Measurements from ENCODE around the gene ATP6V0D1.

Gene ATP6V0D1

DNA sequence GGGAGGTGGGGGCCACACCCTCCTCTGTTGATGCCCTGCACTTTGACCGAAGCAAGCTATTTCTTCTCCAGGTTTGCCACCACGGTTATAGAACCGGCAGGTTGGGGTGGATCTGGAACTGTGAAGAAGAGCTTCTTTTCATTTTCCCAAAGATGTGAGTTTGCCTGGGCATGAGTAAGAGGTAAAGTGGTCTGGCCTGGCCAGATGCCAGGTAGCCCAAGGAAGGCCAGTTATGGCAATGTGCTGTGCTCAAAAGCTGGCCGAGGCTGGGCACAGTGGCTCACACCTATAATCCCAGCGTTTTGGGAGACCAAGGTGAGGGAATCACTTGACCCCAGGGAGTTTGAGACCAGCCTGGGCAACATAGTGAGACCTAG lies 18.7 kb downstream of the ATP6V0D1 start:
- no peak for DNase-seq

DNA sequence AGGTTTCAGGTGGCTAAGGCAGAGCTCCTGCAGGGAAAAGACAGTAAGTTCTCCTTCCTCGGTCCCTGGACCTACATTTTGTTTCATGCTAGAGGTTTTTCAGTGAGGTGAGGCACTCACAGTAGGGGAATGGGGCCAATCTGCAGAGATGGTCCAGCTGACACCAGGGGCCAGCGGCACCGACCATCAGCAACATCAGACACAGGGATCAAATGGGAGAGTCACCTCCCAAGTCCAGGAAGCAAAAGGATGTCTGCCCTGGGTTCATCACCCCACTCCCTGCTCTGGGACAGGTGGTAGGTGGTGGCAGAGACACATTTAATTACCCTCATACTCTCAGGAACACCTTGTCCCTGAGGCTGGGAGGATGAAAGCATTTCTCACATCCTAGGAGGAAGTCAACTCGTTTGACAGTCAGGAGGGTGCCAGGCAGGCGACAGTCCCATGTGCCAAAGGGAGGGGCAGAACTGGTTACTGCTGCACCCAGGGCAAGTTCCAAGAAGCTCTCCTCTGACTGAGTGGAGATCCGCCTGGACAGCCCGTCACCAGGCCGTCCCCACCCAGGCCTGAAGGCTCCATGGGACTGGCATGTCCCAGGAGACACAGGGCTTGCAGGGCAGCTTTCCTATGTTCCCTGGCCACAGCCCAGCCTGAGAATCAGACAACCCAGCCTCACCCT lies 19.2 kb downstream of the ATP6V0D1 start:
- DNase-seq = no peak

DNA sequence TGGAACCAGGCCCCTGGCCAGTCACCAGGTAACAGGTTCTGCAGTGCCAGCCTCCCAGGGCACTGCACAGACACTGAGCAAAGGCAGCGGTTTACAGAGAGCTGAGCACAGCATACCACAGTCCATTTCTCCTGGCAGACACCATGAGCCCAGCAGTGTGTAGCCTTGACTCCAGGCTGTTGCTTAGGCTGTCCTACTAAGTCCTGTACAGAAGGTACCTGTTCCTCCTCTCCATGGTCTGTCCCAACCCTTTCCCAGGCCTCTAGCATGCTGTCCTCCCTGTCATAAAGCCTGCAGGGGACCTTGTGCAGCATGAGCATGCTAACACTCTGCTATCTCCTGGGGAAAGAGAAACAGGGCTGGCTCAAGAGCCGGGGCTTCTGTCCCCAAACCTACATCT lies 20.0 kb downstream of the ATP6V0D1 start:
- no peak for DNase-seq

DNA sequence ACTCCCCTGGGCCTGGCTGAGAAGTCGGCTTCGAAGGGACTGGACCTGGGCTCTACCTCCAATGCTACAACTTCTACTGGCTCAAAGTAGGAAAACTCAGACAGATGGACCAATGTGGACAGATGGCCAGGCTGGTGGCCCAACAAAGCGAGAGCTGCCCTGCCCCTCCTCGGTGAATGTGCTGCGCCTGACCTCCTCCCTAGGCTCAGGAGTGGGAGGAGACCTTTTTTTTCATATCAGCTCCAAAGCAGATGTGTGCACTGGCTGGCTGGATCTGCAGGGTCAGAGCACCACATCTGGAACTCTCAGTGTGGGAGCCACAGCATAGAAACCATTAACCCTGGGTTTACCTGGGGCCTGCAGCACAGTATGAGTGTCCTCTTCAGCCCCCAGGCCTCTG lies 20.8 kb downstream of the ATP6V0D1 start:
- no peak for DNase-seq

DNA sequence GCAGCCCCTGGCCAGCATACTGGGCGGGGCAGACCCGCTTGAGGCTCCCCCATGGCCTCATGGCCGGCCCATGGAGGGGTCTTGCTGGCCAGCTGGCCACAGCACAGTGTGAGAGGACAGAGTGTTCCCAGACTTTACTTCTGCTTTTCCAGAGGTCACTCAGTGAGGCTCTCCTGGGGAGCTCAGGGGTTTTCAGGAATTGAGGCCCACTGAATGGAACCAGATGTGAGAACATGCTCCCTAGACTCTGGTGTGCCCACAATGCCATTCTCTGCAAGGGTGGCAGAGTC lies 21.2 kb downstream of the ATP6V0D1 start:
- DNase-seq = no peak

DNA sequence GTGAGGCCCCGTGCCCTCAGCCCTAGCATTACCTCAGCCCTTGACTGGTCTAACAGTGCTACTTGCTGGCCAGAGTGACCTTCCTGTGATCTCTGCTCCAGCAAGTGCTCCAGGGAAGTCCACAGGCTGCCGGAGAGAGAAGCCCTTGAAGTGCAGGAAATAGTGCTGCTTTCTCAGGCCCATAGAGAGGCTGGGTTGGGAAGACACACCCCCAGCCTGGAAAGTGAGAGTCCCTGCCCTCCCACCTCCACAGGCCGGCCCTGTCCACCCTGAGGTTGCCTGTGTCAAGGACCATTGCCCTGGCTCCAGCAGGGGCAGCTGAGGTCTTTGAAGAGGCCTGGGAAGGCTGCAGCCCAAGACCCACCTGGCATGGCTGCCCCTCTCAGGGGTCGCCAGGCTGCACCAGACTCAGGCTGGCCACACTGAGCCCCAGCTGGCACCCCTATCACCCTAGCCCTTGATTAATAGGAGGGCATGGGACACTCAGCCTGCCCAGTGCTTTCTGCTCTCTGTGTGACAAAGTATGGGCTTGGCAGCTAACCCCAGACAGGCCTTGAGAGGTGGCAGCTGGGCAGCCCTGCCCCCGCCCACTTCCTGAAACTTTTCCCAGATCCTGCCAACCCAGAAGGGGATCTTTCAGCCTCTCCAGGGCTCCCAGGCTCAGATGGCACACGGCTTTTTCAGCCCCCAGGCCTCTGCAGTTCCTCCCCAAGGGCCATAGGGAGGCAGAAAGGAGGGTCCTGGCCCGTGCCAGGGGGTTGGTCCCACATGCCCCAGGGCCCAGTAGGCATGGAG lies 21.7 kb downstream of the ATP6V0D1 start:
- DNase-seq = no peak

DNA sequence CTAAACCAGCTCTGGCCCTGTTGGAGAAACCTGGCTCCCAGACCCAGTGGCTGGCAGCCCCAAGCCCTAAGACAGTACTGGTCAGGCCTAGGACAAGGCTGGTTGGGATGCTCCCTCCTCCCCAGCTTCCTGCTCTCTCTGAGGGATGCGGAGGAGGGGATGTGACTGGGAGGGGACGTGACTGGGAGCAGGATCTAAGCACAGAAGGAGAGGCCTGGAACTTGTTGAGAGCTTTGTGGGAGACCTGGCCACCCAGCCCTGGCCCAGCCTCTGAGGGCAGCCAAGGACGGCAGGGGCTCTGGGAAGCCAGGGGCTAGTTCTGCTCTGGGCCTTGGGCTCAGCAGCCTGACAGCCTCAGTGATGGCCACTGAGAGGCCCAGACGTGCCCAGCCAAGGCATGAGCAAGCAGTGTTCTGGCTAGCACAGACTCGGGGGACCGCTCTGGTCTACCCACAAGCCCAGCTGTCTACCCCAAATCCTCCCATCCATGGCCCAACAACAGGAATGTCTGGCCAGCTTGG lies 22.8 kb downstream of the ATP6V0D1 start:
- no peak for DNase-seq

DNA sequence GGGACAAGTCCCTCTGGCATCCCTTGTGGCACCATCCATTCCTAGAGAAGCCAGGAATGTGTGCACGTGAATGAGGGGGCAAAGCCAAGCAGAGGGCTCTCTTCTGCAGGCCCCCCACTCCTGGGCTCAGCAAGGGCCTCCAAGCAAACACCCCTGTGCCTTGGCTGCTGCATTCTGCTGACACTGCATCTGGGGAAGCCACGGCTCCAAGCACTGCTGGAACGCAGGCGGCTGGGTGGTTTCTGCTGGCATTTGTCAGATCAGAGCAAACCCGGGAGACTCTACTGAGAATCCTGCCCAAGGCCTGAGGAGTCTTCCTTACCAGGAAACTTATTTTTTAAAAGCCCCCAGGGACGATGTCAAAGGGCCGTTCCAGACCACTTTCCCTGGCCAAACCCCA lies 23.3 kb downstream of the ATP6V0D1 start:
- DNase-seq = no peak

DNA sequence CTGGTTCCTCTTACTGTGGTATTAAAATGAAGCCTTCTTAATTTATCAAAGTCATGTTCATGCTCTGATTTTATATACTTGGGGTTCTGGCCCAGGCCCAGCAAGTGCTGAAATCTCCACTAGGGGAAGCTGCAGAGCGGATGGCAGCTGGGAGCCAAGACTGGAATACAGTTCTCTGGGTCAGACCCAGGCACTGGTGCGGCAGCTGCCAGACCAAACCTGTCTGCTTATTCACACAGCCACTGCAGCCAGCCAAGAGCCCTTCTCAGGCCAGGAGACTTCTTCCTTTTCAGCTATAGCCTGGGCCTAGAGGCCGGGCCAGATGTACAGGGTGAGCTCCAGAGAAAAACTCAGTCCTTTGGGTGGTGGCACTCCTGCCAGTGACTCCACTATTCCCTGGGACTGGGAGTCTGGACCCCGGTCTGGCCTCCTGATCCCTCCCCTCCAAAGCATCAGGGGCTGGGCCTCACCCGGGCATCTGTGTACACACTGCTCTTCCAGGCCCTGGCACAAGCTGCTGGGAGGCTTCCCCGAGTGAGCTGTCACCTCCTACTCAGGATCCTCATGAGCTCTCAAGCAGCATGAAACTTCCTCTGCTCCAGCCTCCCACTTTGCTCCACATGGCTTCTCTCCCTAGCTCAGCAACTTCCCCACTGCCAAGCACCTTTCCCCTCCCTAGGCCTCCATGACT lies 24.4 kb downstream of the ATP6V0D1 start:
- no peak for DNase-seq

DNA sequence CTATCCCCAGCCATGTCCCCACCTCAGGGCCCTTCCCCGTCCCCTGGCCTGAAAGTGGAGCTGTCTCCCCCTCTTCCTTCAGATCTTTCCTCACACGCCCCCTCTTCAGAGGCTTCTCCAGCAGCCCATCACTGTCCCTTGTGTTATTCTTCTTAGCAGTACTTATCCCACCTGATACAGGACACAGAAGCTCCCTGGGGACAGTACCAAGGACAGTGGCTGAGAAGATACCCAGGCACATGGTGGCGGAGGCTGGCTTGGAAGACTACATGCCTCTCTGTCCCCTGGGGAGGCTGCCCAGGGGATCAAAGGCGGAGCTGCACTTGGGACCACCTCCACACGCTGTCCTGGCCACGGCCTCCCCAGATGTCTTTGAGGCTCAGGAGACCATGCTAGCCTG lies 26.1 kb downstream of the ATP6V0D1 start:
- DNase-seq = no peak

DNA sequence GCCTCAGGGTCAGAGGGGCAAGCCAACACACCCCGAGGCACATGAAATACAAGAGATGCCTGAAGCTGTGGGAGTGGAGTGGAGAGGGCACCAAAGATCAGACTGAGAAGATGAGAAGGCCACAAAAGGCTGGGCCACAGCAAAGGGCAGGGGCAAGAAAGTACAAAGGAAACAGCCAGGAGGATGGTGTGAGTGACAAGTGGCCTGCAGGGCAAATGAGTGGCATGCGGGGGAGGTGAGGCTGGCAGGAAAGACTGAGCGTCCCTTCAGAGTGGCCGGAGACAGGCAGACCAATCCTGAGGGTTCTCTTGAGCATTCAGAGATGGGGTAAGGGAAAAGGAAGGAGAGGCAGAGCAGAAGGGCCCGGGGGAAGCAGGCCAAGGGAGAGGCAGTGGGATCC lies 26.9 kb downstream of the ATP6V0D1 start:
- DNase-seq = no peak

DNA sequence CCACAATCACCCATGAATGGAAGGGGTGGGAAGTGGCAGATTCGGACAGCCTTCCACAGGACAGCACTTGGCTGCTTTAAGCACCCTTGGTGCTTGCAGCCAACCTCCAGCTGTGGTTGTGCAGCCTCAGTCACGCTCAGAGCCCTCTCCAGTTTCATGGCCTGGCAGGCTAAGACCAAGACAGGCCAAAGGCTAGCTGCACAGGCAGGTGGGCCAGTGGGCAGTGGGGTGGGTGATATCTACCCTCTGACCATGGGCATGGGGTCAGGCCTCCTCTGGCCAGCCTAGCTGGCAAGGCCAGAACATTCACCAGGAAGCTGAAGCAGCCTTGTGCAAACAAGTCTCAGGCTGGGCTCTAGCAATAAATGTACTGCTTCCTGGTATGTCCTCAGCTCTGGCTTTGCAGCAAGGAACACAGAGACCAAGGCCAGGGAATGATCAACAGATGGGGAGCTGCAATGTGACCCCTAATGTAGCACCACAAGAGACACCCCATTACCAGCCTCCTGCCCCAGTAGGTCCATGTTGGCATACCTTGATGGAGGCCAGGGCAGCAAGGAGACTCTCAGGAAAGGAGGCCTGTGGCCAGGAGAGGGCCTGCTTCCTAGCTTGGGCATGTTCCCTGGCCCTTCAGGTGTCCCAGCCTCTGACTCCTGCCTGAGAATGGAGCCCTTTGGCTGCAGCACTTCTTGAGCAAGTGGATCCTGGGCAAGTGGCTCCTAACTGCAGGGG lies 29.1 kb downstream of the ATP6V0D1 start:
- DNase-seq = no peak

DNA sequence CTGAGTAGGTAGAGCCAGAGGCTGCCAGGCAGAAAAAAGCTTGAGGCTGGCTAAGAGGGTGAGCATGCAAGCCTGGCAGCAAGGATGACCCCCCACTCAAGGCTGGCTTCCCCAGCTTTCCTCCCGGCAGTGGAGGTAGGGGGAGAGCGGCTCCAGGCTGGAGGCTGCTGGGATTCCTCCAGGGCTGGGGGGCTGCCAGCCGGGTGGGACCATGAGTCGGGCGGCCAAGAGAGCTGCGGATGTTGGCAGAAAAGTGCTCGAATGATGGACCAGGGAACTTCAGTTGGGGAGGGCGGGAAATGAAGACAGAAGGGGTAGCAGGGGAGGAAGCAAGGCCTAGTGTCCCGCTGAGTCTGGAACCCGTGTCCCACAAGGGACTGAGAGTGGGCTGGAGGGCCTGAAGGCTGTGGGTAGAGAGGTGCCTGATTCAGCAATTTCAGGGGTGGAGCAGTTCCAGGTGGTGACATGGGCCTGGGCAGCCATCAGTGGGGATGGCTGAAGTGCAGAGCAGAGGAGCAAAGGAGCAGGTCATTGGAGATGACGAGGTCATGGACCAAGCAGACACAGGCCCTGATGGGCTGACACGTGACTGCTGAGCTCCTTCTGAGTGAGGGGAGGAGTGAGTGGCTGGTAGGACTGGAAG lies 29.8 kb downstream of the ATP6V0D1 start:
- DNase-seq = no peak

DNA sequence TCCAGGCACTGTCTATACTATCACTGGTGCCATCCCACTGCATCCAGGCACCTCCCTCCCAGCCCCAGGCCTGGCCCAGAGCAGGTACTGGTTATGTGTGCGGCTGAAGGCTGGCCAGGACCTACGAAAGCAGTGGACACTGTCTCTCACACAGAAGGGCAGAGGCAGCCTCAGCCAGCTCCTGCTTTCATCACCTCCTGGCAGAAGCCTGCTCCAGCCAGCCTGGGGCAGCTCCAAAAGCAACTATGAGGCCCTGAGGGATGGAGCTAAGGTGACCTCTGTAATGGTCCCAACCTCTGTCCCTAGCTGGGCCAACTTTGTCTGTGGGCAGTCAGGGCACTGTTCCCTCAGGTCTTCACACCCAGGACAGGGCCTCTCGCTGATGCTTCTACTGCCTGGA lies 31.2 kb downstream of the ATP6V0D1 start:
- DNase-seq = no peak

DNA sequence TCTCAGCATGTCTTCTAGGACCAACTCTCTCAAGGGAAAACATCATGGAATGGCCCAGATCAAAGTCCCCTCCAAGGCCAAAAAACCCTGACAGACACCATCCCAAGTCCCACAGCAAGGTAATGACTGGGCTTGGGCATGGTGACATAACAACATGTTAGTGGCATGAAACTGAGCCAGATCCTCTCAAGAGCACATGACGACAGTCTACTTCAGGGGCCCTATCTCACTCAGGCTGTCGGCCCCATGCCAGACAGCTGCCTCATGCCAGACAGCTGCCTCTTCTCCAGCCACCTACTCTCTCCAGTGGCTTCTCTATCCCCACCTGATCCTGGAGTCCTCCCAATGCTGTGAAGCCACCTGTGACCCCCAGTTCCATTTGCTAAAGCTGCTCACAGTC lies 31.6 kb downstream of the ATP6V0D1 start:
- no peak for DNase-seq

DNA sequence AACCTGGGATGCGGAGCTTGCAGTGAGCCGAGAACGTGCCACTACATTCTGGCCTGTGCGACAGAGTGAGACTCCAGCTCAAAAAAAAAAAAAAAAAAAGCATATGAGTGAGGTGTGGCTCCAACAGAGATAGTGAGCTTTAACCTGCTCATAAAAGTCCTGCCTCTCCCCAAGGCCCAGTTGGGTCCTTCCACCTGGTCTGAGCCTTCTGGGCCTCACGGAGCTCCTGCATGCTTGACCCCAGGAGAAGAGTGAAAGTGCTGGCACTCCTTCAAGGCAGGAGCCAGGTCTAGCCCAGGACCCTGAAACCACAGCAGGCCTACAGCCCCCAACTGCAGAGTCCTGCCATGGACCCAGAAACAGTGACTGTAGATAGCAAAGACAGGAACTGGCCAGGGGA lies 32.4 kb downstream of the ATP6V0D1 start:
- no peak for DNase-seq

DNA sequence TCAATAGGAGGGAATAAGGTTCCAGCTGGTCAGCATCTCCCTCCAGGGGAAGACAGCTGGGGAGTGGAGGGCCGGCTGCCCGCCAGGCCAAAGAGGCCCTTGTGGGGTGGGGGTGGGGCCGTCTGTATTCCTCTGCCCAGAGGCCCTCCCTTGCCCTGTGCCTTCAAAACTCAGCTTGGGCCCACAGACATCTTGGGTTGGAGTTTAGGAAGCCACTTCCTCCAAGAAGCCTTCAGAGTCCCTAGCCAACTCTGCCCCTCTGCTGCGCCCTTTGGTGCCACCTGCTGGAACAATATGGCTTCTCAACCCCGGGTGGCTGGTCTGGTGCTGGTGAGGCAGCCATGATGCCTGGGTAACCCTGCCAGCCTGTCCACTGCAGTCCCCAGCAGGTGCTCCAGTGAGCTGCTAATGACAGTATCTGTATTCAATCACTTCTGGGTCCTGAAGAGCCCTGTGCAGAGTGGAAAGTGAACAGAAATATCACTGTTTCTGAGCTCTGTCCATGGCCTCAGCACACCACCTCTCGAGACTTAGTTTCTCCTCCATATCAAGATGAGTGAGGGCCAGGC lies 33.4 kb downstream of the ATP6V0D1 start:
- DNase-seq = peak in 4 of 5 donors; percentile 21 to 73 (median 24)

DNA sequence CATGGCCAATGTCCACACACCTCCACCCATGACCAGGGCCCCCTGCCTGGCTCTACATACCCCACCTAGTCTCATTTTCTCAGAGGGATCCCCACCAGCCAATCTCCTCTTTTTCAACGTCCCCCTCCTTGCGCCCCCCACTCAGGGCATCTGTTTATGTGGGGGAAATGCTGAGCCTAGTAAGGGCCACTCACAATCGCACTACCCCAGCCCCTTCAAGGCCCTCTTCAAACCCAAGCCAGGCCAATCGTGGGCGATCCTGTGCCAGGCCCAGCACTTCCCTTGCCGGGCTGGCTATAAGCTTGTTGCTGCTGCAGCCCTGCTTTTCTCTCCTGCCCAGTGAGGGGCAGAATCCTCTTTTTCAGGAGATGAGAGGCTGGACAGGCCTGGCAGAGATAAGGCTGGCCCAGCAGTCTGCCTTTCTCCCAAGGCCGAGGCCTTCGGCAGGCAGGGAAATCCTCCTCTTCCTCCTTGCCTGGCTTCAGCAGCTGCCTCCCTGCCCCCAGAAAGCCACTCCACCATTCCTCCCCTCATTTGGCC lies 33.9 kb downstream of the ATP6V0D1 start:
- no peak for DNase-seq

DNA sequence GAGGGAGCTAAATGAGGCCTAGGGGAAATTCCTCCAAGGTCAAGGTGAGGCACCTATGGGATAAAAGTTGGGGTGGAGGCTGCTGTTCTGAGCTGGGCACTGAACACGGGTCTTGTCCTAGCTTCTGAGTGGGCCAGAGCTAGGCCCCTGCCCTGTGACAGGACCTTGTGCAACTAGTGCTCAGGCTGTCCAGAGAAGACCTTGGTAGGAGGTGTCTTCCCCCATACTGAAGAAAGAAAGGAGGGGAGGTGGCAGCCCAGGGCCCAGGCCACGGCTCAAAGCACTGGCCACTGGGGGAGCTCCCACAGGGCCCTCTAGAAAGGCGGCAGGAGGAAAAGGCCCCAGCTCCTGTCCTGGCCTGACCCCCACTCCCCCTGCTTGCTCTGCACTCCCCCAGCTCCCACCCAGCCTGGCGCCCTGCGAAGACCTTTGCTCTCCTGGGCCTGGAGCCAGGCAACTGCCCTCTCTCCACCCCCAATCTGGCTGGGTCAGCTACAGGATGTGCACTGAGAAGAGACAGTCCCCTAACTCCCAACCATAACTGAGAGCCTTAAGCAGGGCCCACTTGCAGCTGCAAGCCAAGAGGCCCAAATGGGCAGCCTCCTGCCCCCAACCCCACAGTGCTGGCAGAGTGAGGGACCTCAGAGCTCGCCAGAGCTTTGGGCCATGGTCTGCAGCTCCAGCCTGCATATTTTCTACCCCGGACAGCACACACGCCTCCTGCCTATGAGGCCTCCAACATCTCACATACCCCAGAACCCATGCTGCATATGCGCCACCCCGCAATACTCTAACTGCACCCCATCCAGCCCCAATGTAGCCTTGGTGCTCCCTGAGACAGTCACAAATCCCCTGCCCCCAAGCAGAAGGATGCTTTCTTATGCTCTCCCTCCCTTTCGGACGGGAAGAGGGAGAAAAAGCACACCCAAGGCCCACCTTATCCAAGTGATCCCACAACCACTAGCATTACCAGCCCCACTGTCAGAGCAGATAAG lies 34.7 kb downstream of the ATP6V0D1 start:
- DNase-seq = no peak

DNA sequence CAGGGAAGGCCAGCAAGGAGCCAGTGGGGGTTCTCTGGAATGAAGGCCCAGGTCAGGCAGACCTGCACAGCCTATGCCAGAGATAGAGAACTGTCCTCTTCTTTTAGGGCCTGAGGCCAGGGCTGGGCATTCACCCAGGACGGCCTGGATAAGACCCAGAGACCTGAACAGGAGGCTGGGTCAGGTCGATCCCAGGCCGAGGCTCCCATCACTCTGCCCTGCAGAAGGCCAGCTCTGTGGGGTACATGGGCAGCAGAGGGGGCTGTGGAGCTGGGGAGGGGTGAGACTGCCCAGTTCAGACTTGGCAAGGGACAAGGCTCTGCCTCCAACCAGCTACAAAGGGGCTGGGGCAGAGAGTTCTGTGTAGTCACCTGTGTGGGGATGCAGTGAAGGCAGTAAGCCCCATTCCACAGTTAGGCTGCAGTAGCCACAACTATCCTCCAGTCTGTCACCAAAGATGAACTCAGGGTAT lies 35.5 kb downstream of the ATP6V0D1 start:
- DNase-seq = no peak

DNA sequence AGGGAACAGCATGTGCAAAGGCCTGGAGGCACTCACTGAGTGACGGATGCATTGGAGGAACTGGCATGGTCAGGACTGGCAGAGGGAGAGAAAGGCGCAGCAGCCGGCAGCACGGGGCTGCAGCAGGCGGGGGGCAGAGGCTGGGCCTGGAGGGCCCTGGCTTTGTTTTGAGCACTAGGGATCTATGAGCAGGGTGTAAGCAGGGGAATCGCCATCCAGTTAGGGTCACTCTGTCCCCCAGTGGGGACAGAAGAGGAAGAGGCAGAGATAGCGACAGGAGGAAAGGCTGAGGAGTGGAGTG lies 35.9 kb downstream of the ATP6V0D1 start:
- no peak for DNase-seq
